Left ventricle myocardium inferior (tissue), 1 donor: ENCODE data around the gene ST3GAL2. TPM values are rescaled to one million over a fixed set of nuclear protein-coding genes. Genes with fewer than 3 reads are reported as not detected.

Source experiments
- DNase-seq: peaks from one replicate; pipeline ENCODE4 v3.0.0-alpha.2; 2020
- H3K27ac ChIP-seq: fragments of 200-600 bp; replicated peaks from 2 replicates; pipeline ENCODE4 v1.8.0; 2021
- H3K27me3 ChIP-seq: fragments of 200-600 bp; 2 replicates; pipeline ENCODE4 v1.8.0; 2021; ENCODE audit warnings: low read depth
- H3K36me3 ChIP-seq: fragments of 200-600 bp; 2 replicates; pipeline ENCODE4 v1.8.0; 2021
- H3K4me1 ChIP-seq: fragments of 200-600 bp; 2 replicates; pipeline ENCODE4 v1.8.0; 2021
- H3K4me3 ChIP-seq: fragments of 200-600 bp; 2 replicates; pipeline ENCODE4 v1.8.0; 2021; ENCODE audit warnings: mild to moderate bottlenecking, moderate library complexity
- H3K9me3 ChIP-seq: fragments of 200-600 bp; replicated peaks from 2 replicates; pipeline ENCODE4 v1.8.0; 2021
- CTCF ChIP-seq: fragments of 200-600 bp; IDR thresholded peaks from 2 replicates; pipeline ENCODE4 v1.8.0; 2021; ENCODE audit warnings: antibody characterized with exemption, mild to moderate bottlenecking, borderline replicate concordance
- intact Hi-C: fragments of 100-400 bp; cut with micrococcal nuclease; formaldehyde crosslinking; loops from one replicate; pipeline ENCODE4 v1.11.0; 2022
- total RNA-seq: library from RNA; stranded (reverse); fragmentation: NEBNext Ultra II Directional; extraction: Animal tissue kit (Norgen Biotek cat#: 25700); gene quantifications from one replicate; pipeline ENCODE4 v1.2.1, GENCODE V29; 2021
- donor health status: DM: no; HTN: yes; CAD: no; lungs with severe emphysema.

ST3GAL2 gene
- total RNA-seq, 1 donor from 2014 or later = 22.3 TPM

DNA sequence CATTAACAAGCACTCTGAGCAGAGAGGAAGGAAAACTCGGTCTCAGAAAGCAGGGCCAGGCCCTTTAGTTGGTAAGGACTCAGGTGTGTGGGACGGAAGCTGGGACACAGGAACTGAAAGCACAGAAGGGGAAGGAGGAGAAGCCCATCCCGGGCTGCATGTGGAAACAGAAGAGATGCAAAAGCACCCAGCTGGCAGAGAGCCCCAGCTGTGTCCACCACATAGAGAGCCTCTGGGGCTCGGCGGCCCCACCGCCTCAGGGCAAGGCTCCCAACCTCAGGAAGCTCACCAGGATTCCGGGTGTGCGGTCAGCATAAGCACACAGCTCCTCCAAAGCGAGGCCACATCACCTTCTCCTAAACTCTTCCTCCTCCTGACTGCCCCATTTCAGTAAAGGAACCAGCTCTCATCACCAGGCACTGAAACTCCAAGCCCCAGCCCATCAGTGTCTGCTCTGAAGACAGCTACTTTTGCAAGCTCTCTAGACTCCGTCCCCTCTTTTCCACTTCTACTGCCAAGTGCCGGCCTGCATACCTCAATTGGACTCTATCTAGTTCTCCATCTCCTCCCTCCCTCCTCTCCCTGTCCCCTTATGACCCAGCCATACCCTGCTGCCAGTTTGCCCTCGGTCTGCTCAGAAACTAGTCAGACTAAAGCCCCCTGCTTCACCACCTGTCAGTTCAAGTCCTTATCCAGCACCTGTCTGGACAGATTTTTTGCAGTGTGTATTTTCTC lies 6.0 kb downstream of the ST3GAL2 start:
- no peak for DNase-seq
- TF ChIP-seq CTCF = no peak
- Histone ChIP-seq H3K4me1 (peaks cover 96% of the 10 kb centered on the region), H3K27ac (peak overlapping the region; percentile 68), H3K4me3 (peak overlapping the region; percentile 6), H3K36me3 (no peaks in the 10 kb centered on the region), H3K9me3 (no peaks in the 10 kb centered on the region), H3K27me3 (no peaks in the 10 kb centered on the region)
- intact Hi-C loops = loop anchor here (10.0 kb wide), 1 partner anchor 48 kb away; no protein-coding TSS in a partner anchor

- Histone ChIP-seq H3K4me1 (peaks cover 96% of the 10 kb centered on the region), H3K36me3 (no peaks in the 10 kb centered on the region), H3K27ac (peak overlapping the region; percentile 68), H3K4me3 (no peak overlapping the region), H3K9me3 (no peaks in the 10 kb centered on the region), H3K27me3 (no peaks in the 10 kb centered on the region)
- no peak for DNase-seq
- intact Hi-C loops = loop anchor here (10.0 kb wide), 1 partner anchor 48 kb away; no protein-coding TSS in a partner anchor
- no peak for TF ChIP-seq CTCF
Measured at GRCh38 chr16:70432356-70432722, 6.6 kb downstream of the ST3GAL2 start.

DNA sequence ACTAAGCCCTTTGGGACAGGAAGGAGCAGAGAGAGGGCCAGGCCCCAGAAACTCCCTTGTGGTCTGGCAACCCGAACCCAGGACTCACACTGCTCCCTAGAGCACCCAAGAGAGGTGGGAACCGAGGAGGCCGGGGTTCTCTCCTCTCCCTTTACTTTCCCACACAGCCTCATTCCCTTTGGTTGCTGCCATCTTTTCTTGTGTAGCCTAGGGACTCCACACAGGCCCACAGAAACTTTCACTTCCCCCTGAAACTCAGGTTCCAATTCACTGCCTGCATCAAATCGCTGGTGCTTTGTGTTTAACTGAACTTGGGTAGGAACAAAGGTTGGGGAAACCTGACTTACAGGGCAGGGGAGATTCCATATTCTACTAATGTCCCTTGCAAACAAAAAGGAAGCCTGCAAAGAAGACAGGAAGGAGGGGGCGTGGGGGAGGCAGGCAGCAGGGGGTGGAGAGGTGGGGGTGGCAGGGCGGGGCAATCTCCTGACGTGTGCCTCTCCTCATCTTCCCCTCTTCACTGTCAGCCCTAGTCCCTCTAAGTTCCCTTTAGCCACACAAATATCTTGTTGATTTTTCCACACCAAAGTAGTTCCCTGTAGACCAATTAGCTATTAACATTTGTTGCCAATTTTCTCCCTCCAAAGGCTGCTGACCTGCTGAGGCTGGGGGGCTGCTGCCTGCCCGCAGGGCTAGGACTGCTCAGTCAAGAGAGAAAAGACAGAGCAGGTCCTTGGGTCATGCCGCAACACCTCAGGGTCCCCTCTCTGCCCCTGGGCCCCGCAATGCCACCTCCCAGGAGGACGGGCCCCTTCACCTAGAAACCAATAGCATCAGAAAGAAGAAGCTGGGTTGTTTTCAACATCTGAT lies 8.0 kb downstream of the ST3GAL2 start:
- Histone ChIP-seq H3K9me3 (no peaks in the 10 kb centered on the region), H3K4me3 (peak overlapping the region; percentile 22), H3K4me1 (peaks cover 96% of the 10 kb centered on the region), H3K27me3 (no peaks in the 10 kb centered on the region), H3K36me3 (no peaks in the 10 kb centered on the region), H3K27ac (peak overlapping the region; percentile 93)
- DNase-seq = no peak
- intact Hi-C loops = loop anchor here (10.0 kb wide), 1 partner anchor 46 kb away; no protein-coding TSS in a partner anchor
- TF ChIP-seq CTCF = no peak

DNA sequence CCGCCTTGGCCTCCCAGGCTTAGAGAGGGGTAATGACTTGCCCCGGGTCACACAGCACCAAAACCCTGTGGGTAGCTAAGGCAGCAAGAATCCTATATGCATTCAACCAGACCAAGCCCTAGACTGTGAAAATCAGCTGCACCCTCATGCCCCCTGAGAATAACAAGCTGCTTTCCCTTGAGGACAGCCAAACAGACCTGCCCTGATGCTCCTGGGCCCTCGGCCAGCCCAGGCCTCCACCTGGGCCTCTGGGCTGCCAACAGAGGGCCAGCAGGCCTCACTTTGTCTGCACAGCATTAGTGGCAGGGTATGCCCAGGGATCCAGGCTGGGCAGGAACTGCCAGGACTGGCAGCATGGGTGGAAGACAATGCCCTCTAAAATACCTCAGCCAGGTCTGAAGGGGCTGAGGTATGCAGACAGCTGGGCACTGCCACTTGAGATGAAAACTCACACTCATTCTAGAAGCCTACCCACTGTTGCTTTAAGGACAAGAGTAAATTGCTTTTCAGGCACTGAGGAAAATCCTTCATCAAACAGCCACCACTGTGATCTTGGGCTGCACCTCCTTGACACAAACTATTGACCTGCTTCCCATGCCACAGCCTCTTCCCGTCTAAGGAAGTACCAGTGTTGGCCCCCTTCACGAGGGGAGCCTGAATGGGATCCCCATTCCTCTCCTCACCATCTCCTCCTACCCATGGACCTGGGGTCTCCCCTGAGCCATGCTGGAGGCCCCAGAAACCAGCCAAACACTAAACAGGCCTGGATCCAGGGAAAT lies 8.8 kb downstream of the ST3GAL2 start:
- H3K27me3 ChIP-seq = no peaks in the 10 kb centered on the region
- peak overlapping the region; percentile 22 for H3K4me3 ChIP-seq
- no peaks in the 10 kb centered on the region for H3K36me3 ChIP-seq
- H3K9me3 ChIP-seq = no peaks in the 10 kb centered on the region
- intact Hi-C loops = loop anchor here (10.0 kb wide), 1 partner anchor 45 kb away; no protein-coding TSS in a partner anchor
- no peak for DNase-seq
- peaks cover 88% of the 10 kb centered on the region for H3K4me1 ChIP-seq
- peak overlapping the region; percentile 93 for H3K27ac ChIP-seq
- TF ChIP-seq CTCF = no peak
